ENCODE results near the gene DAPK2.

DAPK2 gene

DNA sequence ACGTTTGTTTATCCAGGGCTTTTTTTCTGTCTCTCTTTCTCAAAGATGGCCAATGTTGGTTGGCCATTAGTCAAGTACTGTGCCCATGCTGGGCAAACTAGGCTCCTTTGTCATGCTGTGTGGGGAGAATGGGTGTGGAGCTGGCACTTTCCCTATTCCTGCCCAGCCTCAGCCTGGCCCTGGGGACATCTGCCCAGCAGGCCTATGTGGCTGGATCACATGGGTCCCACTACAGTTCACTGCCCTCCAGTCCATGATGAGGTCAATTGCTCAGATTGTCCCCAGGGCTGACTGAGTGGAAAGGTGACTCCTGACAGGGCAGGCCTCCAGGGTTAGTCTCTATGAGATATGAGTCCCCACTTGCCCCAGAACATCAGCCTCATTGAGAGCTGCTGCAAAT lies 158.1 kb downstream of the DAPK2 start:
- ATAC-seq, result no peak
- TF ChIP-seq GLIS3 (CRISPR knock-in tag; IDR thresholded peaks at IDR 0.05) (no peak), ZC3H10 (CRISPR knock-in tag; IDR thresholded peaks at IDR 0.05) (no peak), CSDC2 (CRISPR knock-in tag; IDR thresholded peaks at IDR 0.05) (no peak), ARNTL (CRISPR knock-in tag; IDR thresholded peaks at IDR 0.05; ENCODE audit: borderline replicate concordance, low read depth) (no peak), ESRRG (CRISPR knock-in tag; IDR thresholded peaks at IDR 0.05) (no peak), OSR1 (CRISPR knock-in tag; IDR thresholded peaks at IDR 0.05) (no peak), ISL1 (CRISPR knock-in tag; IDR thresholded peaks at IDR 0.05) (no peak), TCF4 (CRISPR knock-in tag; IDR thresholded peaks at IDR 0.05; ENCODE audit: borderline replicate concordance) (no peak), ZNF565 (CRISPR knock-in tag; conservative IDR thresholded peaks at IDR 0.05; ENCODE audit: low read depth) (no peak), ZNF8 (CRISPR knock-in tag; IDR thresholded peaks at IDR 0.05) (no peak), PPARA (CRISPR knock-in tag; IDR thresholded peaks at IDR 0.05; ENCODE audit: borderline replicate concordance) (no peak), ZFP30 (CRISPR knock-in tag; IDR thresholded peaks at IDR 0.05) (no peak), ZFP3 (CRISPR knock-in tag; IDR thresholded peaks at IDR 0.05) (no peak), TOX (CRISPR knock-in tag; IDR thresholded peaks at IDR 0.05; ENCODE audit: borderline replicate concordance) (no peak)
- TF ChIP-seq, protein P1, sequence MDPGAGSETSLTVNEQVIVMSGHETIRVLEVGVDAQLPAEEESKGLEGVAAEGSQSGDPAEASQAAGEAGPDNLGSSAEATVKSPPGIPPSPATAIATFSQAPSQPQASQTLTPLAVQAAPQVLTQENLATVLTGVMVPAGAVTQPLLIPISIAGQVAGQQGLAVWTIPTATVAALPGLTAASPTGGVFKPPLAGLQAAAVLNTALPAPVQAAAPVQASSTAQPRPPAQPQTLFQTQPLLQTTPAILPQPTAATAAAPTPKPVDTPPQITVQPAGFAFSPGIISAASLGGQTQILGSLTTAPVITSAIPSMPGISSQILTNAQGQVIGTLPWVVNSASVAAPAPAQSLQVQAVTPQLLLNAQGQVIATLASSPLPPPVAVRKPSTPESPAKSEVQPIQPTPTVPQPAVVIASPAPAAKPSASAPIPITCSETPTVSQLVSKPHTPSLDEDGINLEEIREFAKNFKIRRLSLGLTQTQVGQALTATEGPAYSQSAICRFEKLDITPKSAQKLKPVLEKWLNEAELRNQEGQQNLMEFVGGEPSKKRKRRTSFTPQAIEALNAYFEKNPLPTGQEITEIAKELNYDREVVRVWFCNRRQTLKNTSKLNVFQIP (CRISPR knock-in tag; IDR thresholded peaks at IDR 0.05; ENCODE audit: borderline replicate concordance, low read depth), result no peak
- TF ChIP-seq, protein P2, sequence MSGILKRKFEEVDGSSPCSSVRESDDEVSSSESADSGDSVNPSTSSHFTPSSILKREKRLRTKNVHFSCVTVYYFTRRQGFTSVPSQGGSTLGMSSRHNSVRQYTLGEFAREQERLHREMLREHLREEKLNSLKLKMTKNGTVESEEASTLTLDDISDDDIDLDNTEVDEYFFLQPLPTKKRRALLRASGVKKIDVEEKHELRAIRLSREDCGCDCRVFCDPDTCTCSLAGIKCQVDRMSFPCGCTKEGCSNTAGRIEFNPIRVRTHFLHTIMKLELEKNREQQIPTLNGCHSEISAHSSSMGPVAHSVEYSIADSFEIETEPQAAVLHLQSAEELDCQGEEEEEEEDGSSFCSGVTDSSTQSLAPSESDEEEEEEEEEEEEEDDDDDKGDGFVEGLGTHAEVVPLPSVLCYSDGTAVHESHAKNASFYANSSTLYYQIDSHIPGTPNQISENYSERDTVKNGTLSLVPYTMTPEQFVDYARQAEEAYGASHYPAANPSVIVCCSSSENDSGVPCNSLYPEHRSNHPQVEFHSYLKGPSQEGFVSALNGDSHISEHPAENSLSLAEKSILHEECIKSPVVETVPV (CRISPR knock-in tag; IDR thresholded peaks at IDR 0.05), result no peak
- TF ChIP-seq, protein P3, sequence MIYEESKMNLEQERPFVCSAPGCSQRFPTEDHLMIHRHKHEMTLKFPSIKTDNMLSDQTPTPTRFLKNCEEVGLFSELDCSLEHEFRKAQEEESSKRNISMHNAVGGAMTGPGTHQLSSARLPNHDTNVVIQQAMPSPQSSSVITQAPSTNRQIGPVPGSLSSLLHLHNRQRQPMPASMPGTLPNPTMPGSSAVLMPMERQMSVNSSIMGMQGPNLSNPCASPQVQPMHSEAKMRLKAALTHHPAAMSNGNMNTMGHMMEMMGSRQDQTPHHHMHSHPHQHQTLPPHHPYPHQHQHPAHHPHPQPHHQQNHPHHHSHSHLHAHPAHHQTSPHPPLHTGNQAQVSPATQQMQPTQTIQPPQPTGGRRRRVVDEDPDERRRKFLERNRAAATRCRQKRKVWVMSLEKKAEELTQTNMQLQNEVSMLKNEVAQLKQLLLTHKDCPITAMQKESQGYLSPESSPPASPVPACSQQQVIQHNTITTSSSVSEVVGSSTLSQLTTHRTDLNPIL (CRISPR knock-in tag; IDR thresholded peaks at IDR 0.05; ENCODE audit: low read depth), result no peak
- TF ChIP-seq, protein P4, sequence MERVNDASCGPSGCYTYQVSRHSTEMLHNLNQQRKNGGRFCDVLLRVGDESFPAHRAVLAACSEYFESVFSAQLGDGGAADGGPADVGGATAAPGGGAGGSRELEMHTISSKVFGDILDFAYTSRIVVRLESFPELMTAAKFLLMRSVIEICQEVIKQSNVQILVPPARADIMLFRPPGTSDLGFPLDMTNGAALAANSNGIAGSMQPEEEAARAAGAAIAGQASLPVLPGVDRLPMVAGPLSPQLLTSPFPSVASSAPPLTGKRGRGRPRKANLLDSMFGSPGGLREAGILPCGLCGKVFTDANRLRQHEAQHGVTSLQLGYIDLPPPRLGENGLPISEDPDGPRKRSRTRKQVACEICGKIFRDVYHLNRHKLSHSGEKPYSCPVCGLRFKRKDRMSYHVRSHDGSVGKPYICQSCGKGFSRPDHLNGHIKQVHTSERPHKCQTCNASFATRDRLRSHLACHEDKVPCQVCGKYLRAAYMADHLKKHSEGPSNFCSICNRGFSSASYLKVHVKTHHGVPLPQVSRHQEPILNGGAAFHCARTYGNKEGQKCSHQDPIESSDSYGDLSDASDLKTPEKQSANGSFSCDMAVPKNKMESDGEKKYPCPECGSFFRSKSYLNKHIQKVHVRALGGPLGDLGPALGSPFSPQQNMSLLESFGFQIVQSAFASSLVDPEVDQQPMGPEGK (CRISPR knock-in tag; IDR thresholded peaks at IDR 0.05; ENCODE audit: borderline replicate concordance), result no peak
- TF ChIP-seq, protein P5, sequence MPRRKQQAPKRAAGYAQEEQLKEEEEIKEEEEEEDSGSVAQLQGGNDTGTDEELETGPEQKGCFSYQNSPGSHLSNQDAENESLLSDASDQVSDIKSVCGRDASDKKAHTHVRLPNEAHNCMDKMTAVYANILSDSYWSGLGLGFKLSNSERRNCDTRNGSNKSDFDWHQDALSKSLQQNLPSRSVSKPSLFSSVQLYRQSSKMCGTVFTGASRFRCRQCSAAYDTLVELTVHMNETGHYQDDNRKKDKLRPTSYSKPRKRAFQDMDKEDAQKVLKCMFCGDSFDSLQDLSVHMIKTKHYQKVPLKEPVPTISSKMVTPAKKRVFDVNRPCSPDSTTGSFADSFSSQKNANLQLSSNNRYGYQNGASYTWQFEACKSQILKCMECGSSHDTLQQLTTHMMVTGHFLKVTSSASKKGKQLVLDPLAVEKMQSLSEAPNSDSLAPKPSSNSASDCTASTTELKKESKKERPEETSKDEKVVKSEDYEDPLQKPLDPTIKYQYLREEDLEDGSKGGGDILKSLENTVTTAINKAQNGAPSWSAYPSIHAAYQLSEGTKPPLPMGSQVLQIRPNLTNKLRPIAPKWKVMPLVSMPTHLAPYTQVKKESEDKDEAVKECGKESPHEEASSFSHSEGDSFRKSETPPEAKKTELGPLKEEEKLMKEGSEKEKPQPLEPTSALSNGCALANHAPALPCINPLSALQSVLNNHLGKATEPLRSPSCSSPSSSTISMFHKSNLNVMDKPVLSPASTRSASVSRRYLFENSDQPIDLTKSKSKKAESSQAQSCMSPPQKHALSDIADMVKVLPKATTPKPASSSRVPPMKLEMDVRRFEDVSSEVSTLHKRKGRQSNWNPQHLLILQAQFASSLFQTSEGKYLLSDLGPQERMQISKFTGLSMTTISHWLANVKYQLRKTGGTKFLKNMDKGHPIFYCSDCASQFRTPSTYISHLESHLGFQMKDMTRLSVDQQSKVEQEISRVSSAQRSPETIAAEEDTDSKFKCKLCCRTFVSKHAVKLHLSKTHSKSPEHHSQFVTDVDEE (CRISPR knock-in tag; IDR thresholded peaks at IDR 0.05), result no peak

DNA sequence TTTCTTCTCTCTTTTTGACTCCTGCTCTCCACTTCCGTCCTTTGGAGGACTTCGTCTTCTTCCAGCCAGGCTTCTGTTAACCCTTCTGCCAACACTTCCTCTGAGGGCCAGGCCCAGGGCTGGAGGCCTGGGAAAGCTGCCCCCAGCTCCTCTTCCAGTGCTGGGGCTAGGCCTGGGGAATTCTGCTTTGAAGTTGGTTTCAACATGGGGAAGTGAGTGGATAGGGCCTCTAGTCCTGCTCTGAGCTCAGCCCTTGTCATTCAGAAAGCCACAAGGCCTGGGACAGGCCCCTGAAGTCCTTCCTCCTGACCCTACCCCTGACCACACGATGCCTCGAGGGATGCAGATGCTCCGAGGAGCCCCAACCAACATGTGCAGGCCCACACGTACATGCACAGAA lies 158.7 kb downstream of the DAPK2 start:
- ATAC-seq, result no peak
- TF ChIP-seq GLIS3 (CRISPR knock-in tag; IDR thresholded peaks at IDR 0.05) (no peak), PPARA (CRISPR knock-in tag; IDR thresholded peaks at IDR 0.05; ENCODE audit: borderline replicate concordance) (no peak), TOX (CRISPR knock-in tag; IDR thresholded peaks at IDR 0.05; ENCODE audit: borderline replicate concordance) (no peak), OSR1 (CRISPR knock-in tag; IDR thresholded peaks at IDR 0.05) (no peak), ZNF70 (CRISPR knock-in tag; IDR thresholded peaks at IDR 0.05) (no peak), ESRRG (CRISPR knock-in tag; IDR thresholded peaks at IDR 0.05) (no peak), ZFP3 (CRISPR knock-in tag; IDR thresholded peaks at IDR 0.05) (no peak), ZNF8 (CRISPR knock-in tag; IDR thresholded peaks at IDR 0.05) (no peak), ZFP30 (CRISPR knock-in tag; IDR thresholded peaks at IDR 0.05) (no peak), ISL1 (CRISPR knock-in tag; IDR thresholded peaks at IDR 0.05) (no peak), TCF4 (CRISPR knock-in tag; IDR thresholded peaks at IDR 0.05; ENCODE audit: borderline replicate concordance) (no peak)
- TF ChIP-seq, protein P2 (CRISPR knock-in tag; IDR thresholded peaks at IDR 0.05), result no peak
- TF ChIP-seq, protein P4 (CRISPR knock-in tag; IDR thresholded peaks at IDR 0.05; ENCODE audit: borderline replicate concordance), result no peak
- TF ChIP-seq, protein P5 (CRISPR knock-in tag; IDR thresholded peaks at IDR 0.05), result no peak
